ENCODE measurements around the gene ART1. TPM values are rescaled to one million over a fixed set of nuclear protein-coding genes. Genes with fewer than 3 reads are reported as not detected.

The ART1 gene
- polyA plus RNA-seq, 1 donor (not counting 4 experiments of a cell fraction or from before 2014, with no cell fraction given) = not detected

GRCh38 chr11:3665336-3666022, 20.6 kb downstream of the ART1 start:
- Histone ChIP-seq H3K4me2 (ENCODE audit: control insufficient read depth, extremely low read depth, insufficient read depth, low read depth, low read length) (no peak overlapping the region), H3K4me3 (ENCODE audit: control insufficient read depth in 2 of 3, extremely low read depth in 1 of 3, insufficient read depth in 2 of 3, low read depth in 1 of 3, low read length in 3 of 3) (no peak overlapping the region), H3K27ac (ENCODE audit: control insufficient read depth, insufficient read depth, low read length) (no peak overlapping the region), H2AFZ (ENCODE audit: control insufficient read depth, low read length) (no peak overlapping the region), H3K27me3 (ENCODE audit: control insufficient read depth, extremely low read depth, insufficient read depth, low read length) (no peaks in the 10 kb centered on the region), H3K9me3 (ENCODE audit: control insufficient read depth, low read depth, low read length) (no peaks in the 10 kb centered on the region), H3K79me2 (ENCODE audit: control insufficient read depth, insufficient read depth, low read length) (no peaks in the 10 kb centered on the region), H3K36me3 (ENCODE audit: control insufficient read depth in 2 of 2, extremely low read depth in 1 of 2, insufficient read depth in 2 of 2, low read length in 2 of 2) (peaks cover 12 to 24% of the 10 kb centered on the region in 2 experiments), H3K9me1 (ENCODE audit: control insufficient read depth, extremely low read depth, insufficient read depth, low read length) (no peaks in the 10 kb centered on the region), H4K20me1 (ENCODE audit: control insufficient read depth, extremely low read depth, insufficient read depth, low read length) (no peaks in the 10 kb centered on the region), H3K4me1 (ENCODE audit: control insufficient read depth, extremely low read depth, insufficient read depth, low read length) (no peaks in the 10 kb centered on the region), H3K9ac (ENCODE audit: control insufficient read depth, extremely low read depth, insufficient read depth, low read length) (no peak overlapping the region)
- FAIRE-seq = no peak
- dilution Hi-C loops (cut with MboI; ENCODE audit: extremely low pct_ligation_motif_present, low sequenced_read_pairs) = no loop called here
- TF ChIP-seq, protein P1, sequence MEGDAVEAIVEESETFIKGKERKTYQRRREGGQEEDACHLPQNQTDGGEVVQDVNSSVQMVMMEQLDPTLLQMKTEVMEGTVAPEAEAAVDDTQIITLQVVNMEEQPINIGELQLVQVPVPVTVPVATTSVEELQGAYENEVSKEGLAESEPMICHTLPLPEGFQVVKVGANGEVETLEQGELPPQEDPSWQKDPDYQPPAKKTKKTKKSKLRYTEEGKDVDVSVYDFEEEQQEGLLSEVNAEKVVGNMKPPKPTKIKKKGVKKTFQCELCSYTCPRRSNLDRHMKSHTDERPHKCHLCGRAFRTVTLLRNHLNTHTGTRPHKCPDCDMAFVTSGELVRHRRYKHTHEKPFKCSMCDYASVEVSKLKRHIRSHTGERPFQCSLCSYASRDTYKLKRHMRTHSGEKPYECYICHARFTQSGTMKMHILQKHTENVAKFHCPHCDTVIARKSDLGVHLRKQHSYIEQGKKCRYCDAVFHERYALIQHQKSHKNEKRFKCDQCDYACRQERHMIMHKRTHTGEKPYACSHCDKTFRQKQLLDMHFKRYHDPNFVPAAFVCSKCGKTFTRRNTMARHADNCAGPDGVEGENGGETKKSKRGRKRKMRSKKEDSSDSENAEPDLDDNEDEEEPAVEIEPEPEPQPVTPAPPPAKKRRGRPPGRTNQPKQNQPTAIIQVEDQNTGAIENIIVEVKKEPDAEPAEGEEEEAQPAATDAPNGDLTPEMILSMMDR (optimal IDR thresholded peaks at IDR 0.05 in 1 of 3, IDR thresholded peaks at IDR 0.05 in 1 of 3, conservative IDR thresholded peaks at IDR 0.05 in 1 of 3; ENCODE audit: extremely low read depth in 1 of 3, insufficient read depth in 2 of 3, low read length in 3 of 3) = no peak
- TF ChIP-seq EZH2 (IDR thresholded peaks at IDR 0.05; ENCODE audit: low read length) = no peak
- no peak for DNase-seq (ENCODE audit: low read depth, low spot score)

- TF ChIP-seq EZH2 (IDR thresholded peaks at IDR 0.05; ENCODE audit: low read length) = no peak
- TF ChIP-seq, protein P1 (optimal IDR thresholded peaks at IDR 0.05 in 1 of 3, IDR thresholded peaks at IDR 0.05 in 1 of 3, conservative IDR thresholded peaks at IDR 0.05 in 1 of 3; ENCODE audit: extremely low read depth in 1 of 3, insufficient read depth in 2 of 3, low read length in 3 of 3) = no peak
- DNase-seq (ENCODE audit: low read depth, low spot score) (no peak), FAIRE-seq (no peak)
- Histone ChIP-seq H3K4me2 (ENCODE audit: control insufficient read depth, extremely low read depth, insufficient read depth, low read depth, low read length) (no peak overlapping the region), H3K27ac (ENCODE audit: control insufficient read depth, insufficient read depth, low read length) (no peak overlapping the region), H3K9ac (ENCODE audit: control insufficient read depth, extremely low read depth, insufficient read depth, low read length) (no peak overlapping the region), H4K20me1 (ENCODE audit: control insufficient read depth, extremely low read depth, insufficient read depth, low read length) (no peaks in the 10 kb centered on the region), H3K4me1 (ENCODE audit: control insufficient read depth, extremely low read depth, insufficient read depth, low read length) (no peaks in the 10 kb centered on the region), H3K9me3 (ENCODE audit: control insufficient read depth, low read depth, low read length) (no peaks in the 10 kb centered on the region), H2AFZ (ENCODE audit: control insufficient read depth, low read length) (no peak overlapping the region), H3K4me3 (ENCODE audit: control insufficient read depth in 2 of 3, extremely low read depth in 1 of 3, insufficient read depth in 2 of 3, low read depth in 1 of 3, low read length in 3 of 3) (no peak overlapping the region), H3K9me1 (ENCODE audit: control insufficient read depth, extremely low read depth, insufficient read depth, low read length) (no peaks in the 10 kb centered on the region), H3K27me3 (ENCODE audit: control insufficient read depth, extremely low read depth, insufficient read depth, low read length) (no peaks in the 10 kb centered on the region), H3K79me2 (ENCODE audit: control insufficient read depth, insufficient read depth, low read length) (no peaks in the 10 kb centered on the region), H3K36me3 (ENCODE audit: control insufficient read depth in 2 of 2, extremely low read depth in 1 of 2, insufficient read depth in 2 of 2, low read length in 2 of 2) (peaks cover 12 to 24% of the 10 kb centered on the region in 2 experiments)
- dilution Hi-C loops (cut with MboI; ENCODE audit: extremely low pct_ligation_motif_present, low sequenced_read_pairs) = no loop called here
Measured at GRCh38 chr11:3666023-3666530, 21.1 kb downstream of the ART1 start.
